Measurements from ENCODE around the gene TNFRSF17. TPM values are rescaled to one million over a fixed set of nuclear protein-coding genes. Genes with fewer than 3 reads are reported as not detected.

The TNFRSF17 gene
- total and polyA plus RNA-seq, 2 of the 8 experiments (the other 6 are each of a cell fraction or from before 2014, with no cell fraction given) = not detected

DNA sequence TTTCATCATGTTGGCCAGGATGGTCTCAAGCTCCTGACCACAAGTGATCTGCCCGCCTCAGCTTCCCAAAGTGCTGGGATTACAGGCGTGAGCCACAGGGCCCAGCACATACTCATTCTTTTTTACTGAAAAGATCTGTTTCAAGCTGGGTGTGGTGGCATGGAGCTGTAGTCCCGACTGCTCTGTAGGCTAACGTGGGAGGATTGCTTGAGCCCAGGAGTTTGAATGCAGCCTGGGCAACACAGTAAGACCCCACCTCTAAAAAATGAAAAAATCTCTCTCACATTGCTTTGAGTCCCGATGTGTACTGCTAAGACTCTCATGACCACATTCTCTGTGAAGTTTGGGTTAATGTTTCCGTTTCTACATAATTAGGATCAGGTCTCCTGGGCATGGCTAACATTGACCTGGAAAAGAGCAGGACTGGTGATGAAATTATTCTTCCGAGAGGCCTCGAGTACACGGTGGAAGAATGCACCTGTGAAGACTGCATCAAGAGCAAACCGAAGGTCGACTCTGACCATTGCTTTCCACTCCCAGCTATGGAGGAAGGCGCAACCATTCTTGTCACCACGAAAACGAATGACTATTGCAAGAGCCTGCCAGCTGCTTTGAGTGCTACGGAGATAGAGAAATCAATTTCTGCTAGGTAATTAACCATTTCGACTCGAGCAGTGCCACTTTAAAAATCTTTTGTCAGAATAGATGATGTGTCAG is 2.3 kb downstream of the TNFRSF17 start:
- Histone ChIP-seq H2AK5ac (ENCODE audit: low read depth, low read length) (no peak overlapping the region), H3K14ac (ENCODE audit: insufficient read length) (no peak overlapping the region), H2BK20ac (ENCODE audit: low read length) (no peak overlapping the region), H4K5ac (ENCODE audit: insufficient read length, low read depth, low read length) (no peak overlapping the region), H3K4ac (replicated peaks; ENCODE audit: insufficient read length, low read depth, low read length) (no peak overlapping the region), H3K36me3 (ENCODE audit: control insufficient read depth in 2 of 4, insufficient read depth in 4 of 4, low read length in 3 of 4) (no peaks in the 10 kb centered on the region), H3K23ac (ENCODE audit: insufficient read length) (no peak overlapping the region), H3K23me2 (ENCODE audit: low read depth, low read length) (no peaks in the 10 kb centered on the region), H3K27me3 (replicated peaks in 1 of 4; ENCODE audit: control insufficient read depth in 3 of 4, extremely low read depth in 1 of 4, insufficient read depth in 3 of 4, low read length in 3 of 4) (no peaks in the 10 kb centered on the region), H4K8ac (ENCODE audit: extremely low read depth, insufficient read depth, low read length) (no peak overlapping the region), H3K18ac (ENCODE audit: extremely low read depth, low read length) (no peak overlapping the region), H2BK15ac (ENCODE audit: low read length) (no peak overlapping the region), H2BK12ac (ENCODE audit: low read depth, low read length) (no peak overlapping the region), H3K56ac (replicated peaks; ENCODE audit: insufficient read length, low read depth, low read length) (no peak overlapping the region), H3K4me2 (ENCODE audit: insufficient read depth in 1 of 2, low read depth in 2 of 2, low read length in 2 of 2) (no peak overlapping the region), H3K27ac (ENCODE audit: low read depth, low read length) (no peak overlapping the region), H2AFZ (ENCODE audit: low read length) (no peak overlapping the region; the same call in 1 of the 2 replicates), H3K79me1 (ENCODE audit: low read depth, low read length) (no peaks in the 10 kb centered on the region), H2BK120ac (replicated peaks; ENCODE audit: low read depth, low read length) (no peak overlapping the region), H3K9me3 (ENCODE audit: insufficient read depth in 2 of 2, low read depth in 1 of 2, low read length in 1 of 2) (no peaks in the 10 kb centered on the region), H3K4me3 (ENCODE audit: extremely low read depth in 1 of 4, insufficient read depth in 2 of 4, low read depth in 3 of 4, low read length in 4 of 4) (no peak overlapping the region), H3K79me2 (ENCODE audit: control insufficient read depth in 1 of 2, insufficient read depth in 2 of 2, low read length in 2 of 2) (no peaks in the 10 kb centered on the region), H2BK5ac (ENCODE audit: low read depth, low read length) (no peak overlapping the region), H4K20me1 (replicated peaks in 1 of 2; ENCODE audit: control insufficient read depth in 1 of 2, insufficient read depth in 2 of 2, low read length in 2 of 2) (peaks cover 0 to 2% of the 10 kb centered on the region in 2 experiments), H4K91ac (replicated peaks; ENCODE audit: insufficient read length, low read length) (no peak overlapping the region), H3K4me1 (replicated peaks in 1 of 4; ENCODE audit: control insufficient read depth in 3 of 4, insufficient read depth in 4 of 4, low read length in 3 of 4) (no peaks in the 10 kb centered on the region), H3K9ac (replicated peaks in 1 of 4; ENCODE audit: extremely low read depth in 1 of 4, low read depth in 3 of 4, low read length in 3 of 4) (no peak overlapping the region)
- 82% methylated on average over 17 of the region's 17 CpGs; no CpG with 5 or more reads in 1 of the 2 experiments for WGBS, 2 experiments (ENCODE audit: extremely low coverage in 1 of 2, insufficient coverage in 1 of 2, insufficient read length in 1 of 2, insufficient replicate concordance in 2 of 2, low coverage in 1 of 2, low lambda C conversion rate in 2 of 2, missing lambda C conversion rate in 1 of 2)
- CTCF ChIA-PET (ENCODE audit: partially characterized antibody) = interaction anchor here (0.8 to 2.9 kb wide), 4 partner anchors 8 to 175 kb away, joined by 3 to 9 read pairs (median 6); no protein-coding TSS in a partner anchor
- POLR2A ChIA-PET (ENCODE audit: partially characterized antibody) = interaction anchor here (1.8 kb wide), 1 partner anchor 9 kb away, joined by 5 read pairs; the partner anchor contains the start of gene SNX29
- no peak for DNase-seq (ENCODE audit: low read depth in 1 of 2, low spot score in 2 of 2)
- no peak for TF ChIP-seq HDAC6 (IDR thresholded peaks at IDR 0.05; ENCODE audit: low read depth, low read length)
- TF ChIP-seq, protein P1, sequence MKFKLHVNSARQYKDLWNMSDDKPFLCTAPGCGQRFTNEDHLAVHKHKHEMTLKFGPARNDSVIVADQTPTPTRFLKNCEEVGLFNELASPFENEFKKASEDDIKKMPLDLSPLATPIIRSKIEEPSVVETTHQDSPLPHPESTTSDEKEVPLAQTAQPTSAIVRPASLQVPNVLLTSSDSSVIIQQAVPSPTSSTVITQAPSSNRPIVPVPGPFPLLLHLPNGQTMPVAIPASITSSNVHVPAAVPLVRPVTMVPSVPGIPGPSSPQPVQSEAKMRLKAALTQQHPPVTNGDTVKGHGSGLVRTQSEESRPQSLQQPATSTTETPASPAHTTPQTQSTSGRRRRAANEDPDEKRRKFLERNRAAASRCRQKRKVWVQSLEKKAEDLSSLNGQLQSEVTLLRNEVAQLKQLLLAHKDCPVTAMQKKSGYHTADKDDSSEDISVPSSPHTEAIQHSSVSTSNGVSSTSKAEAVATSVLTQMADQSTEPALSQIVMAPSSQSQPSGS (IDR thresholded peaks at IDR 0.05; ENCODE audit: low read length) = no peak
- TF ChIP-seq SRF (IDR thresholded peaks at IDR 0.05; ENCODE audit: low read depth, low read length) = no peak
- no peak for TF ChIP-seq EGR1 (IDR thresholded peaks at IDR 0.05; ENCODE audit: borderline replicate concordance, low read depth, low read length)
- no peak for TF ChIP-seq SP2 (IDR thresholded peaks at IDR 0.05; ENCODE audit: low read length)
- TF ChIP-seq EP300 (IDR thresholded peaks at IDR 0.05; ENCODE audit: borderline replicate concordance in 1 of 2, low read depth in 2 of 2, low read length in 2 of 2) = no peak
- no peak for TF ChIP-seq RAD21 (IDR thresholded peaks at IDR 0.05 in 1 of 2, conservative IDR thresholded peaks at IDR 0.05 in 1 of 2; ENCODE audit: low read depth in 2 of 2, low read length in 2 of 2)
- TF ChIP-seq RNF2 (IDR thresholded peaks at IDR 0.05; ENCODE audit: borderline replicate concordance, low read depth, low read length, missing control alignments, poor library complexity, severe bottlenecking) = no peak
- no peak for TF ChIP-seq RXRA (IDR thresholded peaks at IDR 0.05; ENCODE audit: insufficient read depth, low read depth, low read length)
- TF ChIP-seq SIX5 (IDR thresholded peaks at IDR 0.05; ENCODE audit: low read depth, low read length) = no peak
- no peak for FAIRE-seq

All from H1 (cell line).